AG20443 (cell line): ENCODE measurements around the gene EVA1C.
"Not testable (repeated sequence)": the region's sequence is repeated elsewhere in the genome, so short reads cannot be mapped to it uniquely, and the experiment has no call there.

Experiments used
- DNase-seq: peaks from one replicate; pipeline ENCODE4 v3.0.0; 2012; ENCODE audit warnings: low spot score, mixed read lengths

Gene EVA1C

GRCh38 chr21:32412162-32413014 is at the start of gene EVA1C:
TSS of gene EVA1C (plus strand) at chr21:32412706. CDS start at chr21:32412854, 148 bp downstream.
- peak; percentile 80 for DNase-seq

- no peak for DNase-seq
Observed at GRCh38 chr21:32364387-32364786, 48.1 kb upstream of the EVA1C start.

- DNase-seq = no peak
Observed at GRCh38 chr21:32364796-32365195, 47.7 kb upstream of the EVA1C start.

GRCh38 chr21:32366191-32366590 is 46.3 kb upstream of the EVA1C start:
- no peak for DNase-seq

GRCh38 chr21:32367158-32367557 is 45.3 kb upstream of the EVA1C start:
- DNase-seq = no peak

GRCh38 chr21:32368386-32368785 is 44.1 kb upstream of the EVA1C start:
- no peak for DNase-seq

GRCh38 chr21:32368961-32369360 is 43.5 kb upstream of the EVA1C start:
- DNase-seq = not testable (repeated sequence)

GRCh38 chr21:32370998-32371766 is 41.3 kb upstream of the EVA1C start:
- no peak for DNase-seq

GRCh38 chr21:32371913-32372314 is 40.6 kb upstream of the EVA1C start:
- peak; percentile 83 for DNase-seq

- DNase-seq = no peak
Observed at GRCh38 chr21:32372755-32373154, 39.8 kb upstream of the EVA1C start.

- no peak for DNase-seq
Observed at GRCh38 chr21:32377506-32377905, 35.0 kb upstream of the EVA1C start.

- DNase-seq = no peak
Observed at GRCh38 chr21:32377991-32378390, 34.5 kb upstream of the EVA1C start.

- DNase-seq = peak; percentile 74
Observed at GRCh38 chr21:32378956-32379355, 33.5 kb upstream of the EVA1C start.

GRCh38 chr21:32380940-32381339 is 31.6 kb upstream of the EVA1C start:
- DNase-seq = no peak

GRCh38 chr21:32381571-32381970 is 30.9 kb upstream of the EVA1C start:
- no peak for DNase-seq

- DNase-seq = peak; percentile 55
Observed at GRCh38 chr21:32382108-32382644, 30.3 kb upstream of the EVA1C start.

- DNase-seq = no peak
Observed at GRCh38 chr21:32383812-32384211, 28.7 kb upstream of the EVA1C start.

GRCh38 chr21:32386195-32386870 is 26.2 kb upstream of the EVA1C start:
- no peak for DNase-seq

GRCh38 chr21:32387151-32387550 is 25.4 kb upstream of the EVA1C start:
- DNase-seq = no peak

GRCh38 chr21:32388306-32388705 is 24.2 kb upstream of the EVA1C start:
- no peak for DNase-seq

- DNase-seq = peak; percentile 77
Observed at GRCh38 chr21:32389337-32390015, 23.0 kb upstream of the EVA1C start.
